HG02623 (cell line): ENCODE measurements around the gene MS4A4A.
"Not testable (repeated sequence)": the region's sequence is repeated elsewhere in the genome, so short reads cannot be mapped to it uniquely, and the experiment has no call there.

ENCODE experiments used
- ATAC-seq: cut with Tn5 transposase; IDR thresholded peaks from one replicate; pipeline ENCODE4 v1.9.1; 2021; ENCODE audit warnings: moderate library complexity; ENCODE audit not compliant: unreplicated experiment

The MS4A4A gene

DNA sequence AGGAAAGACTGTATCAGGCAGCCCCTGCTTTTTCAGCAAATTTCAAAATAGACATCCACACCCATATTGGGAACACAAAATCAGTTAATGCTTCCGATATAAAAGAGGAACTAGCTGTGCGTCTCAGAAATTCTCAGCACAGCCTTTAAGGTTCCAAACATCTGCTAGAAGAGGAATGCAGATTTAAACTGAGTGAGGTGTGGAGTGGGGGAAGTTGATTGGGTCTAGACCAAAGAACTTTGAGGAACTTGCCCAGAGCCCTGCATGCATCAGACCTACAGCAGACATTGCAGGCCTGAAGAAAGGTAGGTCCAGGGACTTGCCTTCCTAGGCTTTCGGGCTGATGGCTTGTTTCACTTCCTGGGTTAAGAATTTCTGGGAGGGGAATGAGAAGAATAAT is at the start of gene MS4A4A:
Gene MS4A4A, plus strand, starts transcription at position 255 of the 400 bp plus-strand sequence. Its CDS starts 10 bp downstream, at position 265.
- ATAC-seq: no peak

DNA sequence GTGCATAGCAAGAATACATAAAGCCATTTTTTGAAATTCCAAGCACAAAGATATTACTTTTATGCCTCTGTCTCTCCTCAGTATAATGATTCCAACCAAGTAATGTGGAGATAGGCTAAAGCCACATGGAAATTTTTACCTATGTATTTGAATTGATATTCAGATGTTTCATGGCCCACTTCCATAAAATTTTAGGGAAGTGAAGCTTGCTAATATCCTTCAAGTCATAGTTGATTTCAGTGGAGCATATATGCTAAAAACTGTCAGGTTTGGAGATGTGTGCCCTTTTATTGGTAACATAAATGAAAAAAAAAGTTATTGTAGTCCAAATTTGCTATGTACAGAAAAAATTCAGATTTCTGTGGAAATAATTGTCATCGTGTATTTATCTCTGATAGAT is 49.8 kb upstream of the MS4A4A start:
- ATAC-seq: no peak

DNA sequence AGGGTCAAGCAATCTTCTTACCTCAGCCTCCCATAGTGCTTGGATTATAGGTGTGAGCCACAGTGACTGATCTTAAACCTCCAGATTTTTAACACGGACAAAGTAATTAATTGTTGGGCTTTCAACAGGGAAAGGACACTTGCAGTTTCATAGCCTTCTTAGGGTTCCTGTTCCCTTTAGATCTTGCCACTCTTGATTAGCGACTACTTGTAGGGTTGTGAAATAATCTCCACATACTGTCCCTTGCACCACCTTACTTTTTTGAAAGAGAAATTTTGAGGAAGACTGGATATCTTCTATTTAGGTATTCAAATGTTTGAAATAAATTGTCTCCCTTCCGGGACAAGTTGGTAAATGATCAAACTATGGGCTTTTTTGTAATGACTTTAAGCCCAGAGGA is 45.1 kb upstream of the MS4A4A start:
- ATAC-seq: no peak

DNA sequence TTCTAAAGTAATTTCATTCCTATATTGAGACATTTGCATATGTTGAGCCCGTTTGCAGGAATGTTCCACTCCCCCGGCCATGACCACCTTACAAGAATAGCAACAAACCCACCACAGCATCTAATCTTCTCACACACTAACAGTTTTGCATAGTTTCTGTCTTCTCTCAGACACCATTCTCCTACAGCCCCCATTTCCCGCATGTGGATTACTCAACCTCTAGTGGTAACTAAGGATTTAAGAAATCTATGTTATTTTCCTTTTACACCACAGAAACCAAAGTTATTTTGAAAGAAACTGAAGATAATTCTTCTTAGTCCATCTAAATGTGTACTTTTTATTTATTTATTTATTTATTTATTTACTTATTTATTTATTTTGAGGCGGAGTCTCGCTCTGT is 39.8 kb upstream of the MS4A4A start:
- no peak for ATAC-seq

DNA sequence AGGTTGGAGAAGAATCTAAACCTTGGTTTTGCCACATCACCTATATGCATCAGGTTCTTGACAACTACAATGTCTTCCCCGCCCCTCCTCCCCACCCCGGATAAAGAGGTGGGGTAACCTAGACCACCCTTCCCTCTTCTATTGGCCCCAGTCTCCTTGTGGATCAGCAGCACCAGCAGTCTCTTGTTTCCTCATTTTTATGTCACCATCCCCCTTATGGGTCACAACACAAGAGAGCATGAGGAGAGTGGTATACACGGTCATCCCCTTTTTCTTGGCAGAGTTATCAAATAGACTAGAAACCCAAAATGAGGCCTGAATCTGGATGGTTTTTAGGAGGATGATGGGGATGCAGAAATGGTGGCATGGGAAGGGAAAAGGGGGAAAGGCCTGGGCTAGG is 38.7 kb upstream of the MS4A4A start:
- no peak for ATAC-seq

DNA sequence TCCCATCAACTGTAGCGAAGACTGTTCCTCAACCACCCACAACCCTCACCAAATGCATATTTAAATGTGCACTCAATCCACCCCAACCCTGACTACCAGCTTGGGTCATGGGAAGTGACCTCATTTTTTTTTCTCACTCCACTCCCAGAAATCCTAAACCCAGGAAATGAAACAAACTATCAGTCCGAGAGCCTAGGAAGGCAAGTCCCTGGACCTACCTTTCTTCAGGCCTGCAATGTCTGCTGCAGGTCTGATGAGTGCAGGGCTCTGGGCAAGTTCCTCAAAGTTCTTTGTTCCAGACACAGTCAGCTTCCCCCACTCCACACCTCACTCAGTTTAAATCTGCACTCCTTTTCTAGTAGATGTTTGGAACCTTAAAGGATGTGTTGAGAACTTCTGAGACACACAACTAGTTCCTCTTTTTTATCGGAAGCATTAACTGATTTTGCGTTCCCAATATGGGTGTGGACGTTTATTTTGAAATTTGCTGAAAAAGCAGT is 37.7 kb upstream of the MS4A4A start, which contains the start of gene MS4A4E:
Gene MS4A4E, minus strand, starts transcription at position 398 of the 500 bp plus-strand sequence. CDS start 13,082 bp downstream, outside the sequence.
- ATAC-seq: no peak

DNA sequence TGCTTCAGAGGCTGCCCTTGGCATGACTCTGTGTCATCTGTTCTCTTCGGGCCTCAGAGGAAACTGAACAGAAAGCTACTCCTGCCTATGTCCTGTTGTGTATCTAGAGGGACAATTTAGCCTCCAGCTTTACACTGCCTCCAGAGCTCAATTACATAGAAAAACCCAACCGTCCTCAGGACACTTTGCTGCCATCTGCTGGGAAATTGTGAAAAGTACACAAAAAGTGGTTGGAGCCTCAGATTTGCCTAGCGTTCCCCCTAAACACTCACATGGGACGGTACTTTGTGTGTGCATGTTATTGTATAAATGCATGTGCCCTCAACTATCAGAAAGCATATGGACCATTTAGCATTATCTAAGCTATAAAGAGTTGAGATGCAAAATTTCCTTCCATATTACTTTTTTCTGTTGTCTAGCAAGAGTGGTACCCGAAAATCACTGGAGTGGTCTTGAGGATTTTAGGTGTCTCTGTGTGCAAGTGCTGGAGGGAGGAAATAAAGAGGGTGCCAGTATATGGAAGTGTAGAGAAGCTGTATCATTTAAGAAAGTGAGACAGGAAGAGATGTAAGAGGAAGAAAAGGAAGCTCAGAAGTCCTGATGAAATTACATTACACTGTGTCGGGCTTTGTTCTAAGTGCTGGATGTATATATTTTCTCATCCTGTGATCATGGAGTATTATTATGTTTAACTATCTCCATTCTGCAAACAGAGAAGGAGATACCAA is 28.8 kb upstream of the MS4A4A start:
- no peak for ATAC-seq

DNA sequence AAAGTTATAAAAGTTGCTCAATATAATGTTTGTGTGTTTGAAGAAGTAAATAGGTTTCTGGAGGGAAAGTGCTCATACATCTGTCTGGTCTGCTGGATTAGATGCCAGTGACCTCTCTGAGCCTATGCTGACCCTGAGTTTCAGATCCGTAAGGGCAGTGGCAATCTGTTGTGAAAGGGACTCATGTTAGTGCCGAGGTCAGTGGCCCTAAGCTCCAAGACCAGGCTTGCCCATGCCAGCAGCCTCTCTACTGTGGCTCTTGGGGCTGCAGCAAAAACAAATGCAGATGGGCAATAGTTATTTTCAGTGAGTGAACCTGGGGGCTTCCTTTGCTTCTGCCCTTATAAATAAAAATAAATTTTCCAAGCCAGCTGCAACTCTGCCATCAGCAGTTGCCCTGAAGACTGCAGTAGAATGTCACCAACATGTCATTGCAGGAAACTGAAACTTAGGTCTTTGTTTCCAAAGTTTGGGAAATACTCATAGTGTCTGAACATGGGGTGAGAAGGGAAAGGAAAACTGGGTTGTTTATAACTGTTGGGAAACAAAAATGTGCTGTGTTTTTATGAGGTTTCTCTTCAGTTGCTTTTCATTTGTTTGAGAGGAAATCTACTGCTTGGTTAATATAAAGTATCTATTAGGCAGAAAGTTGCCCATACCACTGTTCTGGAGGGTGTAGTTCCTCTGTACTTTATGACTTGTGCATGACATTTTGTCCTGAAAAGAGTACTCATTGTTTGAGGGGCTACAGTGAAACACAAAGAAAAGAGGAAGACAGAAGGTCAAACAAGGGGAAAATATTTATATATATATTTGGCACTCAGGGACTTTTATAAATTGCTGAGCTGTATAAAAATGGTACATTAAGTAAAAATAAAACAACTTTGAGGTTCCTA is 28.0 kb upstream of the MS4A4A start:
- no peak for ATAC-seq

DNA sequence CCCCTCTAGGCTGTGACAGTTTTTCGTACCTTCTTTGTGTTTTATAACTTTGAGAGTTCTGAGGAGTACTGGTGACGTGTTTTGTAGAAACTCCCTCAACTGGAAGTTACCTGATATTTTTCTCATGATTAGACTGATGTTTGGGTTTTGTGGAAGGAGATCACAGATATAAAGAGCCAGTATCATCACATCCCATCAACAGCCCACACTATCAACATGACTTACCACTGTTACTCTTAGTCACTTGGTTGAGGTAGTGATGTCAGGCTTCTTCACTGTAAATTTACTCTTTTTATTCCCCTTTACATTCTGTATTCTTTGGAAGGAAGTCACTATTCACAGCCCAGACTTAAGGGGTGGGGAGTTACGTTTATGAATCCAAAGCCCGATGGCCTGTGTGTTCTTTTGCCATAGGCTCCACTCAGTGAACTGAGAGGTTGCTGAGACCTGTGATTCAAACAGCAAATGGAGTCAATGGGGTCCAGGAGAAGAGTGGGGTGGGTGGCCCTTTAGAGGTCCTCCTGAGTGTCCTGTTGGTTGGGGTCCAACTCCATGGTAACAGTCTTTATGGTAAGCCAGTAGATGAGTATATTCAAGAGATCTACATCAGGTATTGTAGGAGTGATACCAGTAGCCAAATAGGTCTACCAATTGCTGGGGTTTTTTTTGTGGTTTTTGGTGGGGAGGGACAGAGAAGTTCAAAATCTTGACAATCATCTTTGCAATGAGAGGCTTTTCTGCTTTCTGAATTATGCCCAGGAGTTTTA is 22.3 kb upstream of the MS4A4A start:
- no peak for ATAC-seq

DNA sequence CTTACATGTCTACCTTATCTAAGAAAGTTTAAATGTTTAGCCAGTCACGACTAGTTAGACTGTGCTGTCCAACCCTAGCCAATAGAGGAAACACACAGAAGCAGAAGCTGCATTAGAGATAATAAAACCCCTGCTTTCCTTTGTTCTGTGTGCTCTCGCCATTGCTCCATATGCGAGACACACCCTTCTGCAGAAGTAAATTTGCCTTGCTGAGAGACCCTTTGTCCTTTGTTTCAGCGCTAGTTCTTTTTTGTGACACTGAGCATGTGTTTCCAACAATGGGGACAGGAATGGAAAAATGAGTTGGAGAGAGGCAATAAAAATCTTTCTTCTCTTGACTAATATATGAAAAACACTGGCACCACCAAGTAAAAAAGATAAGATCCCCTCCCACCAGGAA is 19.5 kb upstream of the MS4A4A start:
- no peak for ATAC-seq

DNA sequence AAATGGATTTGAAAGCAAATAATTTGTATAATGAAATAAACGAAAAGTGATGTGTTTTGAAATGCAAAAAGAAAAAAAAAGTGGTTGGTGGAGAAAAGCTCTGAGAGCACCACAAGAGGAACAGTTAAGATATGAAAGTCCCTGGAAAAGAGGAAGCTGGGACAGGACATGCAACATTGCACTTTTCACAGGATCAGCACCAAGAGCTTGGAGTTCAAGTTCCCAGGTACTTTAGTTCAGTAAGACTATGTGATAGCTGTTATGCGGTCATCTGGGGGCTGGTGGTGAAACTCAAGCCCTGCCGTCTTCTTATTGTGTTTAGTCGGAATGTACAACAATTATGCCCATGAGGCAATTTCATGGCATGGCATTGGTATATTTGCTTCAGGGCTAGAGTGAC is 17.1 kb upstream of the MS4A4A start:
- no peak for ATAC-seq

DNA sequence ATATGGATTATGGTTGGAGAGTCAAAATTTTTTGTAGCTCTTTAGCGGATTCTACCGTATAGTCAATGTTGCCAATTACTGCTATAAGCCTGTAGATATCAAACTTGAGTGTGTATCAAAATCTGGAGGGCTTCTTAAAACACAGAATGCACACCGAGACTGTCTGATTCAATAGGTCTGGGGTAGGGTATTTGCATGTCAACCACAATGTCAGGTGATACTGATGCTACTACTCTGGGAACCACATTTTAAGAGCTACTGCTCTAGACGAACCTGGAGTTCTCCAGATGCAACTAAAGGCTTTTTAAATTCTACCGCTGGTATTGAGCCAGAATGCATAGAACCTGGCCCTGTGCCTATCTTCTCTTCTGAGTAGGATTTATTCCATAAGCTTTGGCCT is 15.8 kb upstream of the MS4A4A start:
- ATAC-seq: no peak

DNA sequence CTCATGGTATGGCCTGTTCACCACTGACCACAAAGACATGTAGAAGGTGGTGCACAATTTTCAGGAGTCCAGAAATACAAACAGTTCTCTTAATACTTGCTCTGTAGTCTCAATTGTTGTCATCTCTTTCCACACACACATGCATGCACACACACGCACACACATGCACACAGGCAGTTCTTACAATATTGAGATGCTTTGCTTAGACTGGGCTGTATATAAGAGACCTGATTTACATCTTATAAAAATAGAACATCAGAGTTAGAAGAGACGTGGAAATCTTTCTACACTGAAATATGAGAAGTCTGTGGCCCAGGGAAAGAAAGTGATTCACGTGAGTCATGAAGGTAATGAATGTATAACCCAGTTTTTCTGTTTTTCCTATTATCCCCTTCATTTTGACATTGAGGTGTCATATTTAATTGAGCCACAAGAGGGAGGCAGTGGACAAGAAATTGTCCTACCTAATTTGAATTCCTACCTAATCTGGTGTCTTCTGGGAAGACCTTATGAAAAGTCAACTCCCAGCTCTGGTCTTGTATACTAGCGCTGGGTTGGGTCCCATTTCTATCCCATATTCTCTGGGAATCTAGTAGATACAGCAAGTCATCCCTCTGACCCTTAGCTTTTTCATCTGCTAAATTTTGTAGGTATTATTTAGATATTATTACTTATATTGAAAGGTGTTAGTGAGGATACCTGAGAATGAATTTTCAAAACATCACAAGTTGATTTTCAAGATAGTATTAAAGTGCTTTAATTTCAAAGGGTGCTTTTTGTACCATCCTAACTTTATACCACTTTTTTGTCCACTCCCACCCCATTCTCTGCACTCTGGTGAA is 14.9 kb upstream of the MS4A4A start:
- no peak for ATAC-seq

DNA sequence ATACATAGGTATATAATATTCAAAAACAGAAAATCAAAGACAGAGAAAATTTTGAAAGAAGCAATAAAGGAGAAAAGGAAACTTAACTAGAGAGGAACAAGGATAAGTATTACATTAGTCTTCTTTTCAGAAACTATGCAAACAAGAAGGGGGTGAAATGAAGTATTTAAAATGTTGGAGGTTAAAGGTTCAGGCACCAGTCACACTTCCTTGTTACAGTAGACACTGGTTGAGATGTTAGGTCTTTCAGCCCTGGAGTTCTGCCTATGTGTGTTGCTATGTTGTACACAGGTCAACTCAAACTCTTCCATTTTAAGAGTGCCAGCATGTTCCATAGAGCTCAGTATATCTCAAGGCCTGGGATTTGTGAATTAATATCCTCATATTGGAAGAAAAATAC is 6.0 kb upstream of the MS4A4A start:
- no peak for ATAC-seq

DNA sequence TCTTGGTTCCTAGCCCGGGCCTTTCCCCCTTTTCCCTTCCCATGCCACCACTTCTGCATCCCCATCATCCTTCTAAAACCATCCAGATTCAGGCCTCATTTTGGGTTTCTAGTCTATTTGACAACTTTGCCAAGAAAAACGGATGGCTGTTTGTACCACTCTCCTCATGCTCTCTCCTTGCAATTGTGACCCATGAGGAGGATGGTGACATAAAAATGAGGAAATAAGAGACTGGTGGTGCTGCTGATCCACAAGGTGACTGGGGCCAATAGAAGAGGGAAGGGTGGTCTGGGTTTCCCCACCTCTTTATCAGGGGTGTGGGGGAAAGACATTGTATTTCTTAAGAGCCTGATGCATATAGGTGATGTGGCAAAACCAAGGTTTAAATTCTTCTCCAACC is 1.0 kb downstream of the MS4A4A start:
- no peak for ATAC-seq

DNA sequence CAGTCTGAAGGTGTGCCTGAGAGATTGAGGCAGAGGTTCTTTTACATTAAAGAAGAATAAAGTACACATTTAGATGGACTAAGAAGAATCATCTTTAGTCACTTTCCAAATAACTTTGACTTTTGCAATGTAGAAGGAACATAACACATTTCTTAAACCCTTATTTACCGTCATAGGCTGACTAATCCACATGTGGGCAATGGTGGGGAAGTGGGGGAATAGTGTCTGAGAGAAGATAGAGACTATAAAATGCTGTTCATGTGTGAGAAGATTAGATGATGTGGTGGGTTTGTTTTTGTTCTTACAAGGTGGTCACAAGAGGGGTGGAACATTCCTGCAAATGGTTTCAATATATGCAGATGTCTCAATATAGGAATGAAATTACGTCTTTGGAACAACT is 1.8 kb downstream of the MS4A4A start:
- no peak for ATAC-seq

DNA sequence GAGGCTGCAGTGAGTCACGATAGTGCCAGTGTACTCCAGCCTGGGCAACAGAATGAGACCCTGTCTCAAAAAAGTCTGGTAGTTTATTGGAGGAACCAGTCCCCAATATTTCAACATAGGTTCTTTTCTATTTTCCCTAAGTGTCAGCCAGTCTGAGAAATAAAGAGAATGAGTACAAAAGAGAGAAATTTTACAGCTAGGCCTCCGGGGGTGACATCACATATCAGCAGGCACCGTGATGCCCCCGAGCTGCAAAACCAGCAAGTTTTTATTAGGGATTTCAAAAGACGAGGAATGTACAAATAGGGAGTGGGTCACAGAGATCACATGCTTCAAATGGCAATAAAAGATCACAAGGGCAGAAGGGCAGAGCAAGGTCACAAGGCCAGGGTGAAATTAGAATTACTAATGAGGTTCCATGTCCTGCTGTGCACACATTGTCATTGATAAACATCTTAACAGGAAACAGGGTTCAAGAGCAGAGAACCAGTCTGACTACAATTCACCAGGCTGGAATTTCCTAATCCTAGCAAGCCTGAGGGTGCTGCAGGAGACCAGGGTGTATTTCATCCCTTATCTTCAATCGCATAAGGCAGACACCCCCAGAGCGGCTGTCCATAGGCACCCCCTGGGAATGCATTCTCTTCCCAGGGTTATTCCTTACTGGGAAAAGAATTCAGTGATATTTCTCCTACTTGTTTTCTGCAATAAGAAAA is 5.1 kb downstream of the MS4A4A start:
- not testable (repeated sequence) for ATAC-seq

DNA sequence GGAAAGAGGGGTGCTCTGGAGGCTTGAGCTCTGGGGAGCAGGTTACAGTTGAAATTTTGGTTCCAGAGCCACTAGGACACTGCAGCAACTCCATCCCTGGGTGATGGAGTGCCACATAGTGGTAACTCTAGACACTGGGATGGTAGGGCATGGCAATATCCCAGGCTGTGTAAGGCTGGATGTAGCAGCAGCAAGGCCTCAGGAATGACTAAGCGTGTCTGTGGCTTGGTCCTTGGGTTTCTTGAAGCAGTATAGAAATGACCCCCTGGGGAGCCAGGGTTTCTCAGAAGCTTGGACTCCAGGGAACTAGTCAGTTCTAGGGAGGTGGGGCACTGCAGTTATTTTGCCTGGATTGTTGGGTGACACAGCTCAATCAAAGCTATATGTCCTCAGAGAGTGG is 8.1 kb downstream of the MS4A4A start:
- no peak for ATAC-seq

DNA sequence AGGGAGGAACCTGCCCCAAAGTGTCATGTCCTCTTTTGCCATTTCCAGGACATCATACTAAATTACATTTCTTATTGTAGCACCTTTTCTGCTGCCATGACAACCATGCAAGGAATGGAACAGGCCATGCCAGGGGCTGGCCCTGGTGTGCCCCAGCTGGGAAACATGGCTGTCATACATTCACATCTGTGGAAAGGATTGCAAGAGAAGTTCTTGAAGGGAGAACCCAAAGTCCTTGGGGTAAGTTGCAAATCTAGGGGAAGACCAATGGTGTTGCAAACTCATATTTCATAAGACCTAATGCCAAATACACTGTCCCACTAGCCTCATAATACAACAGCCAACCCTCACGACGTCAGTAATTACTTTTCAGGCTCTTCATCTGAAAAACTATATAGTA is 11.7 kb downstream of the MS4A4A start:
- ATAC-seq: no peak

DNA sequence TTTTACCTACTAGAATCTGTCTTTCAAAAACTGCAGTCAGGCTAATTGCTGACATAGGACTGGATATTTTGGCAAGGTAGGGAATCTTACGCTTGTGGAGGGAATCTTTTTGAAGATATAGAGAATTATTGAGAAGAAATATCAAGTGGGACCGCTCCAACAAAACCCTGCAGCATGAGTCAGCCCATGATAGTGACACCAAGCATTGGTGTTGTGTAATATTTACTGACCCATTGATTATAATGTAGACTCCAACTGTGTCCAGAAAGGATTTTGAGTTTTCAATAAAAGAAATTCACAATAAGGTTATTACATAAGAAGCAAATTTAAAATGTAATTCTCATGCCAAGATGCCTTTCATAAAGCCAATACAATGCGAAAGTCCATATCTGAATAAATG is 20.7 kb downstream of the MS4A4A start:
- no peak for ATAC-seq
